Uterus (tissue), 4 donors: ENCODE results near the gene CEP164. TPM values are rescaled to one million over a fixed set of nuclear protein-coding genes. Genes with fewer than 3 reads are reported as not detected.

Source experiments
- DNase-seq, 2 donors: peaks; one replicate each; pipeline ENCODE4 v3.0.0-alpha.2; 2019 to 2020
- H3K27ac ChIP-seq, 2 donors: fragments of 200-600 bp; sonication (generic); 1 replicate in 1 of 2; 2 replicates in 1 of 2; pipeline ENCODE4 v1.5.1; 2016 to 2018
- H3K27me3 ChIP-seq, 2 donors: fragments of 200-600 bp; sonication (generic); one replicate each; pipeline ENCODE4 v1.5.1; 2018 to 2019; ENCODE audit warnings: control low read depth in 1 of 2
- H3K36me3 ChIP-seq, 2 donors: fragments of 200-600 bp; sonication (generic); one replicate each; pipeline ENCODE4 v1.5.1; 2019; ENCODE audit warnings: control low read depth in 1 of 2
- H3K4me1 ChIP-seq, 2 donors: fragments of 200-600 bp; sonication (generic); one replicate each; pipeline ENCODE4 v1.5.1; 2018 to 2019; ENCODE audit warnings: control low read depth in 1 of 2
- H3K4me3 ChIP-seq, 2 donors: fragments of 200-600 bp; sonication (generic); 1 replicate in 1 of 2; 2 replicates in 1 of 2; pipeline ENCODE4 v1.5.1; 2018 to 2019; ENCODE audit warnings: mild to moderate bottlenecking in 1 of 2
- H3K9me3 ChIP-seq, 2 donors: fragments of 200-600 bp; sonication (generic); one replicate each; pipeline ENCODE4 v1.5.1; 2019; ENCODE audit warnings: control low read depth in 1 of 2
- CTCF ChIP-seq, 4 experiments: fragments of 200-600 bp in 2 of 4; fragments of 450-650 bp in 2 of 4; sonication (generic) in 2 of 4; IDR thresholded peaks; one replicate each; pipeline ENCODE4 v1.5.1; 2016 to 2019; ENCODE audit warnings: antibody characterized with exemption in 4 of 4, mild to moderate bottlenecking in 2 of 4, moderate library complexity in 1 of 4
- POLR2A ChIP-seq, 2 donors: fragments of 450-650 bp; IDR thresholded peaks; one replicate each; pipeline ENCODE4 v1.6.1; 2016; ENCODE audit warnings: antibody characterized with exemption in 2 of 2, mild to moderate bottlenecking in 1 of 2, moderate library complexity in 1 of 2
- intact Hi-C: fragments of 100-400 bp; cut with DNase I; formaldehyde crosslinking; loops from one replicate; pipeline ENCODE4 v1.15.1; 2023; ENCODE audit warnings: low total_unique reads
- total RNA-seq, 4 donors: library from RNA; depleted of rRNA in 3 of 4; stranded (reverse); fragments of >200 nt in 3 of 4; gene quantifications; one replicate each; pipeline versions ENCODE4 v1.1.0 to v1.2.4, GENCODE V29; 2014 to 2023
- donor health status: DM: yes; HTN: yes; CAD: no.

The CEP164 gene
- total RNA-seq, 4 donors from 2014 or later = 16.4 to 64.2 (median 46.1) TPM

GRCh38 chr11:117424781-117425180 is 97.1 kb downstream of the CEP164 start:
- intact Hi-C loops = loop anchor here (10.0 kb wide), 1 partner anchor 390 kb away; no protein-coding TSS in a partner anchor
- no peaks in the 10 kb centered on the region for H3K4me1 ChIP-seq
- DNase-seq = no peak
- no peak overlapping the region for H3K27ac ChIP-seq
- H3K4me3 ChIP-seq = no peak overlapping the region
- H3K36me3 ChIP-seq = no peaks in the 10 kb centered on the region
- no peaks in the 10 kb centered on the region for H3K27me3 ChIP-seq
- H3K9me3 ChIP-seq = no peaks in the 10 kb centered on the region
- TF ChIP-seq POLR2A (IDR thresholded peaks at IDR 0.05) = no peak
- no peak for TF ChIP-seq CTCF (IDR thresholded peaks at IDR 0.05)

GRCh38 chr11:117425679-117426296 is 98.1 kb downstream of the CEP164 start:
- DNase-seq = no peak
- Histone ChIP-seq H3K4me1 (no peaks in the 10 kb centered on the region), H3K4me3 (no peak overlapping the region), H3K36me3 (no peaks in the 10 kb centered on the region), H3K27me3 (no peaks in the 10 kb centered on the region), H3K9me3 (no peaks in the 10 kb centered on the region), H3K27ac (no peak overlapping the region)
- intact Hi-C loops = loop anchor here (10.0 kb wide), 1 partner anchor 389 kb away; no protein-coding TSS in a partner anchor
- TF ChIP-seq CTCF (IDR thresholded peaks at IDR 0.05) (no peak), POLR2A (IDR thresholded peaks at IDR 0.05) (no peak)

GRCh38 chr11:117426297-117426685 is 98.6 kb downstream of the CEP164 start:
- intact Hi-C loops = loop anchor here (10.0 kb wide), 1 partner anchor 389 kb away; no protein-coding TSS in a partner anchor
- Histone ChIP-seq H3K9me3 (no peaks in the 10 kb centered on the region), H3K36me3 (no peaks in the 10 kb centered on the region), H3K27me3 (no peaks in the 10 kb centered on the region), H3K4me1 (no peaks in the 10 kb centered on the region), H3K4me3 (no peak overlapping the region), H3K27ac (no peak overlapping the region)
- TF ChIP-seq CTCF (IDR thresholded peaks at IDR 0.05) = peak; percentile 84 to 95 (median 87)
- TF ChIP-seq POLR2A (IDR thresholded peaks at IDR 0.05) = no peak
- DNase-seq = peak; percentile 66 to 74

- TF ChIP-seq CTCF (IDR thresholded peaks at IDR 0.05) = no peak
- no peak for TF ChIP-seq POLR2A (IDR thresholded peaks at IDR 0.05)
- DNase-seq = no peak
- intact Hi-C loops = loop anchor here (10.0 kb wide), 1 partner anchor 388 kb away; no protein-coding TSS in a partner anchor
- H3K27me3 ChIP-seq = no peaks in the 10 kb centered on the region
- H3K4me1 ChIP-seq = no peaks in the 10 kb centered on the region
- no peak overlapping the region for H3K4me3 ChIP-seq
- H3K9me3 ChIP-seq = no peaks in the 10 kb centered on the region
- no peaks in the 10 kb centered on the region for H3K36me3 ChIP-seq
- no peak overlapping the region for H3K27ac ChIP-seq
These were observed 99.3 kb downstream of the CEP164 start for GRCh38 chr11:117426941-117427340.

GRCh38 chr11:117427356-117427874 is 99.8 kb downstream of the CEP164 start:
- no peaks in the 10 kb centered on the region for H3K27me3 ChIP-seq
- no peak for DNase-seq
- H3K9me3 ChIP-seq = no peaks in the 10 kb centered on the region
- no peak overlapping the region for H3K4me3 ChIP-seq
- no peak overlapping the region for H3K27ac ChIP-seq
- no peaks in the 10 kb centered on the region for H3K4me1 ChIP-seq
- no peaks in the 10 kb centered on the region for H3K36me3 ChIP-seq
- no peak for TF ChIP-seq POLR2A (IDR thresholded peaks at IDR 0.05)
- intact Hi-C loops = loop anchor here (10.0 kb wide), 1 partner anchor 387 kb away; no protein-coding TSS in a partner anchor
